K562 (cell line): ENCODE data around the gene ZSWIM4. TPM values are rescaled to one million over a fixed set of nuclear protein-coding genes. Genes with fewer than 3 reads are reported as not detected.

Experiments used
- ATAC-seq: fragments of 200-7000 bp; cut with Tn5 transposase; 3 replicates; pipeline ENCODE4 v1.9.1; 2020; ENCODE audit warnings: moderate library complexity
- BruUV-seq: library from RNA; stranded (reverse); fragments of 400-500 nt; replicated peaks from 2 replicates; lab custom pipeline; 2021; lab: Mats Ljungman, UMichigan
- CTCF ChIA-PET: fragments of 300-600 bp; formaldehyde crosslinking; extraction: SDS; loops from one replicate; lab custom pipeline; 2021; ENCODE audit warnings: low intra/inter-chr PET ratio; lab: Yijun Ruan, JAX
- POLR2A ChIA-PET: fragments of 300-600, 350-650 bp; sonication (Branson Sonifier 250); formaldehyde crosslinking; extraction: SDS; loops from one replicate; lab custom pipeline; 2021; ENCODE audit warnings: antibody characterized with exemption, inconsistent platforms; lab: Yijun Ruan, JAX
- DNase-seq, 4 experiments: peaks; one replicate each; pipeline versions ENCODE4 v3.0.0 to v3.0.0-alpha.2; 2011 to 2018; ENCODE audit warnings: low spot score in 3 of 4, mixed read lengths in 3 of 4; ENCODE audit errors: extremely low read depth in 1 of 4
- FAIRE-seq: peaks from 2 replicates; lab custom pipeline; 2011; peaks lifted over from hg19 to GRCh38; lab: Jason Lieb, UNC
- H2AFZ ChIP-seq: 2 replicates; pipeline ENCODE4 v1.6.0; 2011; ENCODE audit warnings: low read depth, low read length, control low read depth, inconsistent platforms
- H3K27ac ChIP-seq: fragments of 200-600 bp; 3 replicates; pipeline ENCODE4 v1.8.0; 2011; ENCODE audit warnings: low read depth, mild to moderate bottlenecking, control low read depth, inconsistent platforms, low read length, moderate library complexity, mixed read lengths; ENCODE audit errors: extremely low read depth
- H3K27me3 ChIP-seq, 2 experiments: fragments of 300-600 bp in 1 of 2; 2 replicates in 1 of 2; 3 replicates in 1 of 2; pipeline versions ENCODE4 v1.6.0 to v1.8.0; 2011; ENCODE audit warnings: inconsistent platforms in 2 of 2, low read length in 2 of 2, mild to moderate bottlenecking in 1 of 2, mixed read lengths in 1 of 2, moderate library complexity in 1 of 2; ENCODE audit not compliant: control insufficient read depth in 2 of 2, insufficient read depth in 2 of 2
- H3K36me3 ChIP-seq: fragments of 300-600 bp; 3 replicates; pipeline ENCODE4 v1.8.0; 2011; ENCODE audit warnings: mild to moderate bottlenecking, low read length, inconsistent platforms; ENCODE audit not compliant: control insufficient read depth, insufficient read depth
- H3K4me1 ChIP-seq, 2 experiments: fragments of 200-600 bp in 1 of 2; replicated peaks in 1 of 2; 2 replicates in 1 of 2; 3 replicates in 1 of 2; pipeline versions ENCODE4 v1.5.1 to v1.8.0; 2011; ENCODE audit warnings: inconsistent platforms in 2 of 2, low read length in 2 of 2, mild to moderate bottlenecking in 1 of 2, mixed read lengths in 1 of 2, moderate library complexity in 1 of 2; ENCODE audit not compliant: control insufficient read depth in 2 of 2, insufficient read depth in 2 of 2
- H3K4me2 ChIP-seq: 2 replicates; pipeline ENCODE4 v1.6.1; 2011; ENCODE audit warnings: low read length, control low read depth, inconsistent platforms, mixed read lengths; ENCODE audit not compliant: insufficient read depth
- H3K4me3 ChIP-seq: fragments of 200-600 bp; sonication (generic), shearing (Covaris generic); 2 replicates; pipeline ENCODE4 v1.5.1; 2016; ENCODE audit warnings: control low read depth, inconsistent platforms
- H3K79me2 ChIP-seq: fragments of 200-600 bp; 3 replicates; pipeline ENCODE4 v1.8.0; 2011; ENCODE audit warnings: low read length, inconsistent platforms; ENCODE audit not compliant: control insufficient read depth, insufficient read depth
- H3K9ac ChIP-seq, 2 experiments: 2 replicates each; pipeline versions ENCODE4 v1.6.0 to v1.6.1; 2011; ENCODE audit warnings: low read depth in 2 of 2, low read length in 2 of 2, control low read depth in 1 of 2, inconsistent platforms in 1 of 2, mild to moderate bottlenecking in 1 of 2, mixed read lengths in 1 of 2; ENCODE audit not compliant: insufficient read depth in 1 of 2
- H3K9me1 ChIP-seq: one replicate; pipeline ENCODE4 v1.6.0; 2011; ENCODE audit warnings: inconsistent platforms, mild to moderate bottlenecking, low read length, moderate library complexity; ENCODE audit not compliant: control insufficient read depth, insufficient read depth
- H3K9me3 ChIP-seq: replicated peaks from 2 replicates; pipeline ENCODE4 v1.5.1; 2011; ENCODE audit warnings: low read depth, low read length, inconsistent platforms; ENCODE audit not compliant: control insufficient read depth, insufficient read depth
- H4K20me1 ChIP-seq: replicated peaks from 2 replicates; pipeline ENCODE4 v1.6.1; 2011; ENCODE audit warnings: low read length, inconsistent platforms, mixed read lengths; ENCODE audit not compliant: control insufficient read depth, insufficient read depth
- CBX2 ChIP-seq: fragments of 200-600 bp; sonication (generic); IDR thresholded peaks from one replicate; pipeline ENCODE4 v1.6.1; 2012; ENCODE audit warnings: mild to moderate bottlenecking, low read length, inconsistent platforms; ENCODE audit not compliant: insufficient read depth, poor library complexity, severe bottlenecking
- CHD1 ChIP-seq: fragments of 200-600 bp; sonication (generic); IDR thresholded peaks from one replicate; pipeline ENCODE4 v1.6.1; 2012; ENCODE audit warnings: mild to moderate bottlenecking, moderate library complexity, low read length, inconsistent platforms
- ETV6 ChIP-seq, 3 experiments: fragments of 150-350 bp in 1 of 3; sonication (generic) in 1 of 3; formaldehyde crosslinking in 1 of 3; IDR thresholded peaks; 2 replicates each; pipeline versions ENCODE4 v1.6.1 to v1.8.0; 2014 to 2022; ENCODE audit warnings: borderline replicate concordance in 2 of 3, low read depth in 2 of 3, antibody characterized with exemption in 1 of 3, low read length in 1 of 3, mild to moderate bottlenecking in 1 of 3, missing genetic modification reagents in 1 of 3
- FOSL1 ChIP-seq: fragments of 200-800 bp; sonication (Bioruptor generic); conservative IDR thresholded peaks from 2 replicates; pipeline ENCODE4 v1.6.1; 2016; ENCODE audit warnings: missing genetic modification characterization, missing compliant biosample characterization
- MAFF ChIP-seq: IDR thresholded peaks from 2 replicates; pipeline ENCODE4 v1.6.1; 2012; ENCODE audit warnings: low read length, improper control_type of control experiment
- MECOM ChIP-seq: fragments of 250-450 bp; sonication (Bioruptor Pico); IDR thresholded peaks from 2 replicates; pipeline ENCODE4 v1.8.0; 2022; ENCODE audit warnings: inconsistent platforms
- PRMT5 ChIP-seq: sonication (generic); formaldehyde crosslinking; IDR thresholded peaks from 2 replicates; pipeline ENCODE4 v1.5.0; 2020; ENCODE audit warnings: missing genetic modification reagents
- RBM17 ChIP-seq: fragments of 200-400 bp; formaldehyde crosslinking; IDR thresholded peaks from 2 replicates; pipeline ENCODE4 v1.6.1; 2017; ENCODE audit warnings: low read depth, mild to moderate bottlenecking, low read length, borderline replicate concordance
- SLC30A9 ChIP-seq: fragments of 250-450 bp; sonication (Bioruptor Pico); IDR thresholded peaks from 2 replicates; pipeline ENCODE4 v1.8.0; 2022; ENCODE audit warnings: mild to moderate bottlenecking, moderate library complexity
- TBL1XR1 ChIP-seq, 2 experiments: IDR thresholded peaks; 2 replicates each; pipeline ENCODE4 v1.6.1; 2012; ENCODE audit warnings: improper control_type of control experiment in 2 of 2, low read length in 2 of 2, mild to moderate bottlenecking in 1 of 2
- ZNF175 ChIP-seq: fragments of 200-800 bp; sonication (Bioruptor generic); IDR thresholded peaks from 2 replicates; pipeline ENCODE4 v1.6.1; 2016; ENCODE audit warnings: low read depth, mild to moderate bottlenecking, missing genetic modification characterization, missing compliant biosample characterization
- ZNF24 ChIP-seq: fragments of 450-650 bp; IDR thresholded peaks from 2 replicates; pipeline ENCODE4 v1.6.1; 2016
- ZNF778 ChIP-seq: fragments of 450-650 bp; formaldehyde crosslinking; IDR thresholded peaks from 2 replicates; pipeline ENCODE4 v1.4.0; 2020; ENCODE audit warnings: mild to moderate bottlenecking, moderate library complexity
- WGBS: fragments of 100-300 bp; shearing (Covaris generic); methylation state at CpG from one replicate; pipeline ENCODE4 v1.1.6; 2016; ENCODE audit warnings: low coverage, mixed read lengths; ENCODE audit not compliant: insufficient coverage; ENCODE audit errors: missing lambda C conversion rate; 5-methylcytosine and 5-hydroxymethylcytosine counted together
- in situ Hi-C: fragments of 300-500 bp; cut with MboI; formaldehyde crosslinking; loops from 4 replicates; pipeline ENCODE4 v1.15.0; 2018; ENCODE audit warnings: inconsistent platforms, mixed read lengths
- intact Hi-C: fragments of 100-400 bp; cut with micrococcal nuclease; formaldehyde crosslinking; loops from 2 replicates; pipeline ENCODE4 v1.14.2; 2022
- polyA plus RNA-seq, 8 experiments: library from polyadenylated mRNA; depleted of rRNA in 4 of 8; stranded (reverse) in 5 of 8; unstranded in 3 of 8; fragments of >200 nt; fragmentation: Nextera tagmentation in 2 of 8; fragmentation: Illumina TruSeq in 1 of 8; extraction: Ambion mirVana in 2 of 8; extraction: Trizol in 1 of 8; gene quantifications; 2 replicates each; pipeline versions ENCODE4 v1.2.1 to v1.2.3, GENCODE V29; 2011 to 2014; ENCODE audit warnings: inconsistent platforms in 1 of 8, missing spikeins in 1 of 8
- total RNA-seq, 7 experiments: library from RNA; depleted of rRNA in 6 of 7; stranded (reverse); fragments of >200 nt in 6 of 7; fragmentation: Illumina TruSeq in 2 of 7; extraction: Trizol in 2 of 7; gene quantifications; 2 replicates each; pipeline versions ENCODE4 v1.2.1 to v1.2.3, GENCODE V29; 2011 to 2021; ENCODE audit warnings: low replicate concordance in 1 of 7
- TF ChIP-seq, protein P1 (sequence below): fragments of 450-650 bp; IDR thresholded peaks from 2 replicates; pipeline ENCODE4 v1.6.1; 2017; ENCODE audit warnings: antibody characterized with exemption, mild to moderate bottlenecking
- TF ChIP-seq, protein P2 (sequence below): fragments of 250-450 bp; sonication (Bioruptor Pico); IDR thresholded peaks from 2 replicates; pipeline ENCODE4 v1.8.0; 2022; ENCODE audit warnings: moderate library complexity, mild to moderate bottlenecking, inconsistent platforms

ZSWIM4 gene
- total and polyA plus RNA-seq, 9 of the 15 experiments (the other 6 are each of a cell fraction or from before 2014, with no cell fraction given): 0.25 to 3.7 (median 0.79) TPM; not detected in 2

DNA sequence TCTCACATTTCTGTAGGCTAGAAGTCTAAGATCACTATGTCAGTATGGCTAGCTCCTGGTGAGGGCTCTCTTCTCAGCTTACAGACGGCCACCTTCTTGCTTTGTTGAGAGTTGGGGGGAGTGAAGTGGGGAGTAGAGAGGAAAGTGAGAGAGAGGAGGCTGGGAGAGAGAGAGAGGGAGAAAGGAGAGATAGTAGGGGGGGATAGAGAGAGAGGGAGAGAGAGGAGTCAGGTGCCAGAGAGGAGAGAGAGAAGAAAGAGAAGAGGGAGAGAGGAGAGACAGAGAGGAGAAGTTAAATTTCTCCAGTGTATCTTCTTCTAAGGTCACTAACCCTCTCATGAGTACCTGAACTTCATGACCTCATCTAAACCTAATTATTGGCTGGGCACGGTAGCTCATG is 28.7 kb downstream of the ZSWIM4 start:
- no peaks in the 10 kb centered on the region for H3K9me3 ChIP-seq
- peaks cover 7 to 23% of the 10 kb centered on the region in 2 experiments; a peak in 4 of 5 replicates for H3K4me1 ChIP-seq
- H3K79me2 ChIP-seq: no peaks in the 10 kb centered on the region
- intact Hi-C loops: no loop called here
- no peak overlapping the region for H3K4me2 ChIP-seq
- ChIA-PET CTCF (no interaction called here), POLR2A (interaction anchor here (0.5 to 1.0 kb wide), 3 partner anchors 12 to 16 kb away, joined by 3 to 5 read pairs (median 3); no protein-coding TSS in a partner anchor)
- ATAC-seq: no peak
- H4K20me1 ChIP-seq: no peaks in the 10 kb centered on the region
- FAIRE-seq: no peak
- in situ Hi-C loops: no loop called here
- no peak for DNase-seq
- no TSS peak for BruUV-seq
- no peaks in the 10 kb centered on the region for H3K36me3 ChIP-seq
- H3K9me1 ChIP-seq: no peaks in the 10 kb centered on the region
- H2AFZ ChIP-seq: no peak overlapping the region
- no peak overlapping the region for H3K27ac ChIP-seq
- 27% methylated on average over 2 of the region's 2 CpGs for WGBS
- H3K4me3 ChIP-seq: no peak overlapping the region
- no peak overlapping the region for H3K9ac ChIP-seq
- no peaks in the 10 kb centered on the region for H3K27me3 ChIP-seq
- TF ChIP-seq ZNF778 (CRISPR knock-in tag): no peak
- TF ChIP-seq CBX2: no peak
- TF ChIP-seq FOSL1 (tag): no peak
- TF ChIP-seq PRMT5: no peak
- TF ChIP-seq RBM17: no peak
- TF ChIP-seq CHD1: no peak
- TF ChIP-seq MECOM (CRISPR knock-in tag): no peak
- TF ChIP-seq ZNF24: no peak
- TF ChIP-seq, protein P1, sequence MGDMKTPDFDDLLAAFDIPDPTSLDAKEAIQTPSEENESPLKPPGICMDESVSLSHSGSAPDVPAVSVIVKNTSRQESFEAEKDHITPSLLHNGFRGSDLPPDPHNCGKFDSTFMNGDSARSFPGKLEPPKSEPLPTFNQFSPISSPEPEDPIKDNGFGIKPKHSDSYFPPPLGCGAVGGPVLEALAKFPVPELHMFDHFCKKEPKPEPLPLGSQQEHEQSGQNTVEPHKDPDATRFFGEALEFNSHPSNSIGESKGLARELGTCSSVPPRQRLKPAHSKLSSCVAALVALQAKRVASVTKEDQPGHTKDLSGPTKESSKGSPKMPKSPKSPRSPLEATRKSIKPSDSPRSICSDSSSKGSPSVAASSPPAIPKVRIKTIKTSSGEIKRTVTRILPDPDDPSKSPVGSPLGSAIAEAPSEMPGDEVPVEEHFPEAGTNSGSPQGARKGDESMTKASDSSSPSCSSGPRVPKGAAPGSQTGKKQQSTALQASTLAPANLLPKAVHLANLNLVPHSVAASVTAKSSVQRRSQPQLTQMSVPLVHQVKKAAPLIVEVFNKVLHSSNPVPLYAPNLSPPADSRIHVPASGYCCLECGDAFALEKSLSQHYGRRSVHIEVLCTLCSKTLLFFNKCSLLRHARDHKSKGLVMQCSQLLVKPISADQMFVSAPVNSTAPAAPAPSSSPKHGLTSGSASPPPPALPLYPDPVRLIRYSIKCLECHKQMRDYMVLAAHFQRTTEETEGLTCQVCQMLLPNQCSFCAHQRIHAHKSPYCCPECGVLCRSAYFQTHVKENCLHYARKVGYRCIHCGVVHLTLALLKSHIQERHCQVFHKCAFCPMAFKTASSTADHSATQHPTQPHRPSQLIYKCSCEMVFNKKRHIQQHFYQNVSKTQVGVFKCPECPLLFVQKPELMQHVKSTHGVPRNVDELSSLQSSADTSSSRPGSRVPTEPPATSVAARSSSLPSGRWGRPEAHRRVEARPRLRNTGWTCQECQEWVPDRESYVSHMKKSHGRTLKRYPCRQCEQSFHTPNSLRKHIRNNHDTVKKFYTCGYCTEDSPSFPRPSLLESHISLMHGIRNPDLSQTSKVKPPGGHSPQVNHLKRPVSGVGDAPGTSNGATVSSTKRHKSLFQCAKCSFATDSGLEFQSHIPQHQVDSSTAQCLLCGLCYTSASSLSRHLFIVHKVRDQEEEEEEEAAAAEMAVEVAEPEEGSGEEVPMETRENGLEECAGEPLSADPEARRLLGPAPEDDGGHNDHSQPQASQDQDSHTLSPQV: no peak
- TF ChIP-seq ZNF175 (CRISPR knock-in tag): no peak
- TF ChIP-seq ETV6 (IDR thresholded peaks at IDR 0.05; ENCODE audit: borderline replicate concordance in 1 of 2, low read depth in 2 of 2, low read length in 1 of 2): no peak
- no peak for TF ChIP-seq ETV6 (CRISPR knock-in tag; IDR thresholded peaks at IDR 0.05; ENCODE audit: borderline replicate concordance)
- TF ChIP-seq TBL1XR1 (IDR thresholded peaks at IDR 0.05; ENCODE audit: low read length in 2 of 2): no peak
- TF ChIP-seq SLC30A9 (CRISPR knock-in tag): no peak
- TF ChIP-seq, protein P2, sequence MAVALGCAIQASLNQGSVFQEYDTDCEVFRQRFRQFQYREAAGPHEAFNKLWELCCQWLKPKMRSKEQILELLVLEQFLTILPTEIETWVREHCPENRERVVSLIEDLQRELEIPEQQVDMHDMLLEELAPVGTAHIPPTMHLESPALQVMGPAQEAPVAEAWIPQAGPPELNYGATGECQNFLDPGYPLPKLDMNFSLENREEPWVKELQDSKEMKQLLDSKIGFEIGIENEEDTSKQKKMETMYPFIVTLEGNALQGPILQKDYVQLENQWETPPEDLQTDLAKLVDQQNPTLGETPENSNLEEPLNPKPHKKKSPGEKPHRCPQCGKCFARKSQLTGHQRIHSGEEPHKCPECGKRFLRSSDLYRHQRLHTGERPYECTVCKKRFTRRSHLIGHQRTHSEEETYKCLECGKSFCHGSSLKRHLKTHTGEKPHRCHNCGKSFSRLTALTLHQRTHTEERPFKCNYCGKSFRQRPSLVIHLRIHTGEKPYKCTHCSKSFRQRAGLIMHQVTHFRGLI (CRISPR knock-in tag): no peak
- TF ChIP-seq MAFF: no peak
